Stomach (tissue), 9 donors: ENCODE measurements around the gene DLG2. TPM values are rescaled to one million over a fixed set of nuclear protein-coding genes. Genes with fewer than 3 reads are reported as not detected.

Source experiments
- DNase-seq, 2 donors: peaks; one replicate each; pipeline versions ENCODE4 v3.0.0 to v3.0.0-alpha.2; 2013 to 2019
- H3K27ac ChIP-seq, 5 donors: fragments of 200-600 bp in 4 of 5; sonication (generic) in 4 of 5; one replicate each; pipeline ENCODE4 v1.5.1; 2013 to 2019; ENCODE audit warnings: mild to moderate bottlenecking in 1 of 5, moderate library complexity in 1 of 5
- H3K27me3 ChIP-seq, 3 donors: fragments of 200-600 bp; sonication (generic); one replicate each; pipeline ENCODE4 v1.5.1; 2017 to 2019; ENCODE audit warnings: mixed run types in 1 of 3
- H3K36me3 ChIP-seq, 4 donors: fragments of 200-600 bp; sonication (generic); 1 replicate in 3 of 4; 2 replicates in 1 of 4; pipeline ENCODE4 v1.5.1; 2016 to 2019
- H3K4me1 ChIP-seq, 4 donors: fragments of 200-600 bp; sonication (generic); one replicate each; pipeline ENCODE4 v1.5.1; 2016 to 2019
- H3K4me3 ChIP-seq, 4 donors: fragments of 200-600 bp; sonication (generic) in 3 of 4; one replicate each; pipeline ENCODE4 v1.5.1; 2016 to 2019; ENCODE audit warnings: mild to moderate bottlenecking in 1 of 4
- H3K9me3 ChIP-seq, 4 donors: fragments of 200-600 bp; sonication (generic); one replicate each; pipeline ENCODE4 v1.5.1; 2016 to 2019
- CTCF ChIP-seq, 7 experiments: fragments of 450-650 bp in 4 of 7; fragments of 200-600 bp in 3 of 7; sonication (generic) in 3 of 7; IDR thresholded peaks; one replicate each; pipeline ENCODE4 v1.5.1; 2016 to 2019; ENCODE audit warnings: antibody characterized with exemption in 7 of 7, control low read depth in 2 of 7, mild to moderate bottlenecking in 1 of 7
- EP300 ChIP-seq: sonication (generic); formaldehyde crosslinking; IDR thresholded peaks from one replicate; pipeline ENCODE4 v1.6.1; 2017; ENCODE audit warnings: antibody characterized with exemption
- POLR2A ChIP-seq, 4 donors: fragments of 450-650 bp; IDR thresholded peaks; one replicate each; pipeline ENCODE4 v1.6.1; 2016; ENCODE audit warnings: antibody characterized with exemption in 4 of 4, control low read depth in 2 of 4, mild to moderate bottlenecking in 1 of 4, moderate library complexity in 1 of 4
- POLR2AphosphoS5 ChIP-seq, 3 donors: sonication (generic); formaldehyde crosslinking; IDR thresholded peaks; one replicate each; pipeline ENCODE4 v1.6.1; 2016; ENCODE audit warnings: antibody characterized with exemption in 3 of 3
- WGBS, 5 donors: extraction: QIAGEN DNeasy Blood & Tissue Kit in 3 of 5; methylation state at CpG; one replicate each; pipeline versions ENCODE4 v1.1.5 to v1.1.7; 2013 to 2018; 5-methylcytosine and 5-hydroxymethylcytosine counted together
- intact Hi-C: fragments of 100-400 bp; cut with DNase I; formaldehyde crosslinking; loops from one replicate; pipeline ENCODE4 v1.15.1; 2023; ENCODE audit warnings: low total_unique reads
- polyA plus RNA-seq, 3 donors: library from polyadenylated mRNA; stranded (reverse); fragments of 200-250 nt; gene quantifications; one replicate each; pipeline ENCODE4 v1.2.3, GENCODE V29; 2013
- total RNA-seq, 5 donors: library from RNA; depleted of rRNA; stranded (reverse); fragments of >200 nt; gene quantifications; one replicate each; pipeline versions ENCODE4 v1.1.0 to v1.2.3, GENCODE V29; 2014 to 2016
- donor health status: healthy with polysubstance abuse.
- donor health status: Bipolar disorder and iron deficiency.
- donor health status: healthy.

The DLG2 gene
- total and polyA plus RNA-seq, 8 donors: 1.3 to 19.1 (median 3.5) TPM

GRCh38 chr11:83845797-83846196 is 1781.3 kb downstream of the DLG2 start:
- 52 to 76% (median 67%) methylated on average over 1 of the region's 1 CpG for WGBS, 5 donors
- no peak for TF ChIP-seq EP300
- no peak for TF ChIP-seq POLR2A (IDR thresholded peaks at IDR 0.05)
- no peak for TF ChIP-seq CTCF (IDR thresholded peaks at IDR 0.05)
- no peak for TF ChIP-seq POLR2AphosphoS5 (IDR thresholded peaks at IDR 0.05)
- H3K9me3 ChIP-seq: no peaks in the 10 kb centered on the region
- H3K4me3 ChIP-seq: no peak overlapping the region
- H3K27me3 ChIP-seq: no peaks in the 10 kb centered on the region
- H3K4me1 ChIP-seq: no peaks in the 10 kb centered on the region
- no peak overlapping the region for H3K27ac ChIP-seq
- no peaks in the 10 kb centered on the region for H3K36me3 ChIP-seq
- intact Hi-C loops: no loop called here
- DNase-seq: no peak

- Histone ChIP-seq H3K27ac (no peak overlapping the region), H3K27me3 (no peaks in the 10 kb centered on the region), H3K4me3 (no peak overlapping the region), H3K4me1 (peaks cover 0 to 25% (median 8%) of the 10 kb centered on the region in 4 donors), H3K36me3 (no peaks in the 10 kb centered on the region), H3K9me3 (no peaks in the 10 kb centered on the region)
- DNase-seq: no peak
- 49 to 100% (median 91%) methylated on average over 2 of the region's 2 CpGs for whole genome bisulfite sequencing, 5 donors
- TF ChIP-seq CTCF (IDR thresholded peaks at IDR 0.05) (no peak), POLR2AphosphoS5 (IDR thresholded peaks at IDR 0.05) (no peak), POLR2A (IDR thresholded peaks at IDR 0.05) (no peak), EP300 (no peak)
- intact Hi-C loops: no loop called here
Observed at GRCh38 chr11:83840326-83840725, 1786.8 kb downstream of the DLG2 start.

- peak; percentile 45 to 81 for DNase-seq
- TF ChIP-seq CTCF (IDR thresholded peaks at IDR 0.05) (peak in 5 of 7 experiments; percentile 51 to 67 (median 63)), POLR2A (IDR thresholded peaks at IDR 0.05) (no peak)
- H3K36me3 ChIP-seq: no peaks in the 10 kb centered on the region
- intact Hi-C loops: no loop called here
- H3K4me1 ChIP-seq: peaks cover 0 to 44% (median 10%) of the 10 kb centered on the region in 4 donors
- 35 to 55% (median 42%) methylated on average over 9 to 10 of the region's 10 CpGs for WGBS, 5 donors
- H3K27me3 ChIP-seq: no peaks in the 10 kb centered on the region
- no peak overlapping the region for H3K4me3 ChIP-seq
- H3K27ac ChIP-seq: no peak overlapping the region
- no peaks in the 10 kb centered on the region for H3K9me3 ChIP-seq
Observed at GRCh38 chr11:83836883-83837654, 1790.1 kb downstream of the DLG2 start.

- Histone ChIP-seq H3K4me1 (peaks cover 0 to 53% (median 13%) of the 10 kb centered on the region in 4 donors), H3K27ac (peak overlapping the region in 2 of 5 donors; percentile 35 to 39)
- intact Hi-C loops: no loop called here
Observed at GRCh38 chr11:83836065-83836464, 1791.1 kb downstream of the DLG2 start.

More at GRCh38 chr11:83836065-83836464, 1791.1 kb downstream of the DLG2 start:
- H3K9me3 ChIP-seq: no peaks in the 10 kb centered on the region
- H3K27me3 ChIP-seq: no peaks in the 10 kb centered on the region
- TF ChIP-seq CTCF (IDR thresholded peaks at IDR 0.05) (no peak), EP300 (no peak), POLR2AphosphoS5 (IDR thresholded peaks at IDR 0.05) (no peak), POLR2A (IDR thresholded peaks at IDR 0.05) (no peak)
- DNase-seq: no peak
- no peaks in the 10 kb centered on the region for H3K36me3 ChIP-seq
- no peak overlapping the region for H3K4me3 ChIP-seq
